NCI-H748 treated with DMSO at 0.1 percent for 48 hours (cell line): Measurements from ENCODE around the gene DTNA.
A peak's percentile ranks its signal among the peaks of the same experiment; 100 is the strongest.
"Not testable (repeated sequence)": the region's sequence is repeated elsewhere in the genome, so short reads cannot be mapped to it uniquely, and the experiment has no call there.

ENCODE experiments used
- DNase-seq: peaks from one replicate; lab custom pipeline; 2025; lab: John Stamatoyannopoulos, UW

DTNA gene

GRCh38 chr18:34904994-34905393 is 194.9 kb downstream of the DTNA start:
- DNase-seq = no peak

GRCh38 chr18:34906985-34907384 is 196.9 kb downstream of the DTNA start:
- DNase-seq = not testable (repeated sequence)

GRCh38 chr18:34909637-34910364 is 199.7 kb downstream of the DTNA start:
- no peak for DNase-seq

GRCh38 chr18:34911081-34911480 is 201.0 kb downstream of the DTNA start:
- DNase-seq = no peak

- DNase-seq = no peak
These were observed 201.7 kb downstream of the DTNA start for GRCh38 chr18:34911661-34912384.

- no peak for DNase-seq
These were observed 204.0 kb downstream of the DTNA start for GRCh38 chr18:34913837-34914661.

GRCh38 chr18:34915046-34915445 is 204.9 kb downstream of the DTNA start:
- DNase-seq = no peak

GRCh38 chr18:34916539-34916938 is 206.4 kb downstream of the DTNA start:
- not testable (repeated sequence) for DNase-seq

GRCh38 chr18:34918856-34919255 is 208.8 kb downstream of the DTNA start:
- no peak for DNase-seq

- DNase-seq = no peak
These were observed 211.1 kb downstream of the DTNA start for GRCh38 chr18:34921226-34921625.

- DNase-seq = no peak
These were observed 211.8 kb downstream of the DTNA start for GRCh38 chr18:34921811-34922385.

- DNase-seq = not testable (repeated sequence)
These were observed 212.5 kb downstream of the DTNA start for GRCh38 chr18:34922594-34922993.

- DNase-seq = no peak
These were observed 213.8 kb downstream of the DTNA start for GRCh38 chr18:34923911-34924310.

- DNase-seq = no peak
These were observed 216.6 kb downstream of the DTNA start for GRCh38 chr18:34926683-34927082.

- no peak for DNase-seq
These were observed 218.1 kb downstream of the DTNA start for GRCh38 chr18:34928088-34928753.

GRCh38 chr18:34928754-34929335 is 218.7 kb downstream of the DTNA start:
- DNase-seq = no peak

GRCh38 chr18:34929336-34929780 is 219.3 kb downstream of the DTNA start:
- peak; percentile 55 for DNase-seq

- no peak for DNase-seq
These were observed 222.3 kb downstream of the DTNA start for GRCh38 chr18:34932363-34932762.

- DNase-seq = no peak
These were observed 222.8 kb downstream of the DTNA start for GRCh38 chr18:34932792-34933466.

GRCh38 chr18:34933909-34934661 is 224.0 kb downstream of the DTNA start:
- DNase-seq = no peak
